WERI-Rb-1 (cell line): ENCODE data around the gene SMC5.

ENCODE experiments used
- DNase-seq: peaks from one replicate; pipeline ENCODE4 v3.0.0-alpha.2; 2020
- H3K27ac ChIP-seq: fragments of 250-450 bp; sonication (Bioruptor Pico); 2 replicates; pipeline ENCODE4 v1.5.1; 2020; ENCODE audit warnings: mild to moderate bottlenecking, moderate library complexity
- H3K27me3 ChIP-seq: fragments of 250-450 bp; sonication (Bioruptor Pico); 2 replicates; pipeline ENCODE4 v1.5.1; 2021; ENCODE audit warnings: mild to moderate bottlenecking, low read depth, moderate library complexity; ENCODE audit not compliant: insufficient read depth, severe bottlenecking
- H3K36me3 ChIP-seq: fragments of 250-450 bp; sonication (Bioruptor Pico); 2 replicates; pipeline ENCODE4 v1.5.1; 2020; ENCODE audit warnings: mild to moderate bottlenecking, moderate library complexity
- H3K4me3 ChIP-seq: 2 replicates; pipeline ENCODE4 v1.5.1; 2011; ENCODE audit warnings: low read depth, mild to moderate bottlenecking, control low read depth, low read length
- H3K9me3 ChIP-seq: fragments of 250-450 bp; sonication (Bioruptor Pico); 2 replicates; pipeline ENCODE4 v1.5.1; 2021; ENCODE audit warnings: mild to moderate bottlenecking, moderate library complexity; ENCODE audit not compliant: severe bottlenecking
- TF ChIP-seq, protein P1 (sequence below): IDR thresholded peaks from 2 replicates; pipeline ENCODE4 v1.5.1; 2011; ENCODE audit warnings: low read depth, mild to moderate bottlenecking, control low read depth, inconsistent platforms, low read length

SMC5 gene

DNA sequence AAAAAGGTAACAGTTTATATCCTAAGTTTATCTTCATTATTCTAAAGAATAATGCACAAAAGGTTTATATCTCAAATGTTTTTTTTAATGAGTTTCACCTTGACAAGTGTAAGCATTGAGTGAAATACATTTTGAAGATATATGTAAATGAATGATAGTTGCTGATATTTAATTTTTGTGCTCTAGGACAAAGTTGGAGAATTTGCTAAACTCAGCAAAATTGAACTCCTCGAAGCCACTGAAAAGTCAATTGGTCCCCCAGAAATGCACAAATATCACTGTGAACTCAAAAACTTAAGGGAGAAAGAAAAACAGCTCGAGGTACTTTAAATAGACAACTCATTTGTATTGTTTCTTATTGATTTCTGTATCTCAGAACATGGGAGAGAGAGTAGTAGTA, 19.5 kb downstream of the SMC5 start:
- DNase-seq, result no peak
- Histone ChIP-seq H3K27ac (no peak overlapping the region), H3K27me3 (no peaks in the 10 kb centered on the region), H3K4me3 (no peak overlapping the region), H3K36me3 (peaks cover 49% of the 10 kb centered on the region), H3K9me3 (no peaks in the 10 kb centered on the region)
- TF ChIP-seq, protein P1, sequence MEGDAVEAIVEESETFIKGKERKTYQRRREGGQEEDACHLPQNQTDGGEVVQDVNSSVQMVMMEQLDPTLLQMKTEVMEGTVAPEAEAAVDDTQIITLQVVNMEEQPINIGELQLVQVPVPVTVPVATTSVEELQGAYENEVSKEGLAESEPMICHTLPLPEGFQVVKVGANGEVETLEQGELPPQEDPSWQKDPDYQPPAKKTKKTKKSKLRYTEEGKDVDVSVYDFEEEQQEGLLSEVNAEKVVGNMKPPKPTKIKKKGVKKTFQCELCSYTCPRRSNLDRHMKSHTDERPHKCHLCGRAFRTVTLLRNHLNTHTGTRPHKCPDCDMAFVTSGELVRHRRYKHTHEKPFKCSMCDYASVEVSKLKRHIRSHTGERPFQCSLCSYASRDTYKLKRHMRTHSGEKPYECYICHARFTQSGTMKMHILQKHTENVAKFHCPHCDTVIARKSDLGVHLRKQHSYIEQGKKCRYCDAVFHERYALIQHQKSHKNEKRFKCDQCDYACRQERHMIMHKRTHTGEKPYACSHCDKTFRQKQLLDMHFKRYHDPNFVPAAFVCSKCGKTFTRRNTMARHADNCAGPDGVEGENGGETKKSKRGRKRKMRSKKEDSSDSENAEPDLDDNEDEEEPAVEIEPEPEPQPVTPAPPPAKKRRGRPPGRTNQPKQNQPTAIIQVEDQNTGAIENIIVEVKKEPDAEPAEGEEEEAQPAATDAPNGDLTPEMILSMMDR, result no peak

DNA sequence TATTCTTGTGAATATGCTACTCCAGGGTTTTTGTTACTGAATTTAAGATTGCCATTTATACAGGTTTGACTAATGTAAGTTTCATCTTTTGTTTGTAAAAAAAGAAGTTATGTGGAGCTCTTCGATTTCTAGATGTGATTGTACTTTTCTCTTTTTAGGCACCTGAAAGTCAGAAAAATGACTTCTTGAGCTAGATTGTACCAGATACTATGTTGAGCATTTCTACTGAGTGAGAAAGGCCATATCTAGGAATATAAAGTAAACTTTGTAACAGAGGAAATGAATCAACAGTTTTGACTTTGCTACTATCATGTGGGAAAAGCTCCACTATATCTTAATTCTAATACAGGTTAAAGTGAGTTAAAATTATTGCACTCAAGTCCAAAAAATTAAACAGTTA, 25.1 kb downstream of the SMC5 start:
- DNase-seq, result no peak
- H3K36me3 ChIP-seq, result peaks cover 69% of the 10 kb centered on the region

DNA sequence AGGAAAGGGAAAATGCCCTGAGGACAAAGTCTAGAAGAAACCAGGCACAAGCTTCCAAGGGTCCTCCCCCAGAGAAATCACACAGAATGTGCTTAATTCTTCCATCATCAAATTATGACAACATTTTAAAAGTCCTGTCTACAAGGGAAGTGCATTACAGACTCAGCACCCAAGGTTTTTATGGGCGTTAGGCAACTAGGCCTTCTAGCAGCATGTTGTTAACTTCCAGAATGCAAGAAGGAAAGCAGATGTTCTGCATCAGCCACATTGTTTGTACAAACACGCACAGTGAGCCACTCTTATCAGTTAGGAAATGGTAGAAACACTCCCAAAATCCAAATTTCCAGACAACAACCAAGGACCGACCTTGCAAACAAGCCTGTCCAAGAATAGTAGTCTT, 26.5 kb downstream of the SMC5 start:
- TF ChIP-seq, protein P1, result no peak
- no peak overlapping the region for H3K4me3 ChIP-seq
- peaks cover 58% of the 10 kb centered on the region for H3K36me3 ChIP-seq
- no peaks in the 10 kb centered on the region for H3K27me3 ChIP-seq
- no peak overlapping the region for H3K27ac ChIP-seq
- no peaks in the 10 kb centered on the region for H3K9me3 ChIP-seq
- DNase-seq, result no peak

More for the DNA sequence above, 25.1 kb downstream of the SMC5 start:
- TF ChIP-seq, protein P1, result no peak
- H3K27me3 ChIP-seq, result no peaks in the 10 kb centered on the region
- H3K4me3 ChIP-seq, result no peak overlapping the region
- no peaks in the 10 kb centered on the region for H3K9me3 ChIP-seq
- H3K27ac ChIP-seq, result no peak overlapping the region

DNA sequence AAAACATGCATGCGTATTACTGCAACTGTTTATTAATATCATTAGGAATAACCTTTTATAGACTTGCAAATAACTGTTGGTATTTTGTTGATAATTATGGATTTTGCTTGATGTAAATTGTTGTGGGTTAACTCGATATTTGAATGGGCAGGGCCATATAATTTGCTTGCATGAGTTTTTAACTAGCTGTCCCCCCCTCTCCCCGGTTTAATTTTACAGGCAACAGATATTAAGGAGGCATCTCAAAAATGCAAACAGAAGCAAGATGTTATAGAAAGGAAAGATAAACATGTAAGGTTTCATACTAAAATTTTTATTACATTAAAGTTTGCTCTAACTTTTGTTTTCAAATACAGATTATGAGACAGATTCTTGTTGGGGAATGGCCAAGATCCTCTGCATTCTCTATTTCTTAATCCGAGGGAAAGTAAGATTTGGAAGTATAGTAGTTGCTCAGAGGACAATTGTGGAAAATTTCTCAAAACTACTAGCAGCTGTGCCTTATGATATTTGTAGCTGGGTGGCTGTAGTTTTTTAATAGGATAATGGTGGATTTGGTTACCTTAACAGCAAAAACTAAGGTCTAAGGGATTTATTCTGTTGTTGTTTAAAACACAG, 27.3 kb downstream of the SMC5 start:
- H3K36me3 ChIP-seq, result peaks cover 57% of the 10 kb centered on the region
- H3K27me3 ChIP-seq, result no peaks in the 10 kb centered on the region
- no peak overlapping the region for H3K4me3 ChIP-seq
- H3K27ac ChIP-seq, result no peak overlapping the region
- no peak for DNase-seq
- no peaks in the 10 kb centered on the region for H3K9me3 ChIP-seq
- TF ChIP-seq, protein P1, result no peak

DNA sequence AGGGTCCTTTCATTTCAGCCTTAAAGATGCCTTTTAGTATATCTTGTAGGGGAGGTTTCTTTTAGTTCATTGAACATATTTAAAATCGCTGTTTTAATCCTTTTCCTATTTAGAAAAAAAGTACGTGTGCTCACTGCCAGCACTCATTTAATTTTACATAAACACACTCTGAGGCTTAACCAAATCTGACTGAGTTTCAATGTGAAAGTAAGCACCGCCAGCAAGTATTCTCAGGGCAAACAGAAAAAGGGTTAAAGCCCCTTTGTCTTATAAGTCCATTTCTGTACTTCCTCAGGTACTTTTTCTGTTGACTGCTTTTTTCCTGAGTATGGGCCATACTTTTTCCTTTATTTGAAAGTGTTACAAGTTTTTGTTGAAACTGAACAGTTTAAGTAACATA, 31.8 kb downstream of the SMC5 start:
- DNase-seq, result no peak
- H3K27me3 ChIP-seq, result no peaks in the 10 kb centered on the region
- TF ChIP-seq, protein P1, result no peak
- H3K27ac ChIP-seq, result no peak overlapping the region
- peaks cover 42% of the 10 kb centered on the region for H3K36me3 ChIP-seq
- H3K9me3 ChIP-seq, result peaks cover 7% of the 10 kb centered on the region
- H3K4me3 ChIP-seq, result no peak overlapping the region

DNA sequence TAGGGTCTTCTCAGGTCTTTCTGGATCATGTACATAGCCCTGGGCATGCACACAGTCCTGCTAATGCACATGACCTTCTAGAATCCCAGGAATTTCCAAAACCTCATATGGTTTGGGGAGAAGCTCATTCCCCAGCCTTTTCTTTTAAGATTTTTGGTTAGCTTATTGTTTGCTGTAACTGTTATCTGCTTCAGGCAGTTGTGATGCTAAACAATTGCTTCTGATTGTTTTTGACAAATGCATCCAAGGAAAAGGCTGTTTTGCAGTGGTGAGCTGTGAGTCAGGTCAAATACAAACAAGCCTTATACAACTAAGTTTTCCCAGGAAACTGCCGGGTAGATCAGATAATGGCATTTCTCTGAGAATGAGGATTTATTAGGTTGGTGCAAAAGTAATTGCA, 32.7 kb downstream of the SMC5 start:
- Histone ChIP-seq H3K4me3 (no peak overlapping the region), H3K27me3 (no peaks in the 10 kb centered on the region), H3K36me3 (peaks cover 42% of the 10 kb centered on the region), H3K9me3 (peaks cover 7% of the 10 kb centered on the region), H3K27ac (no peak overlapping the region)
- no peak for DNase-seq
- TF ChIP-seq, protein P1, result no peak
